GM06990 (cell line): ENCODE measurements around the gene ZNF529.

Experiments used
- DNase-seq: peaks from one replicate; pipeline ENCODE4 v3.0.0-alpha.2; 2011; ENCODE audit not compliant: insufficient read length; ENCODE audit errors: extremely low read depth
- H3K27me3 ChIP-seq: replicated peaks from 2 replicates; pipeline ENCODE4 v1.6.0; 2011; ENCODE audit warnings: low read length; ENCODE audit not compliant: control insufficient read depth, insufficient read depth
- H3K36me3 ChIP-seq: 2 replicates; pipeline ENCODE4 v1.5.1; 2011; ENCODE audit warnings: low read length; ENCODE audit not compliant: control insufficient read depth, insufficient read depth
- H3K4me3 ChIP-seq: replicated peaks from 2 replicates; pipeline ENCODE4 v1.5.1; 2011; ENCODE audit warnings: low read depth, mild to moderate bottlenecking, control low read depth, low read length
- CTCF ChIP-seq: IDR thresholded peaks from 2 replicates; pipeline ENCODE4 v1.5.1; 2011; ENCODE audit warnings: low read length, control low read depth, mild to moderate bottlenecking, inconsistent platforms; ENCODE audit not compliant: insufficient read depth, poor library complexity, severe bottlenecking

The ZNF529 gene

GRCh38 chr19:36527341-36527740 is 45.8 kb downstream of the ZNF529 start:
- Histone ChIP-seq H3K36me3 (peaks cover 6% of the 10 kb centered on the region), H3K4me3 (peak overlapping the region; percentile 99), H3K27me3 (no peaks in the 10 kb centered on the region)
- peak; percentile 13 for DNase-seq
- no peak for TF ChIP-seq CTCF

GRCh38 chr19:36526581-36526980 is 46.5 kb downstream of the ZNF529 start:
- Histone ChIP-seq H3K27me3 (no peaks in the 10 kb centered on the region), H3K4me3 (peak overlapping the region; percentile 99), H3K36me3 (peaks cover 6% of the 10 kb centered on the region)
- no peak for TF ChIP-seq CTCF
- DNase-seq = no peak

- no peak for DNase-seq
- H3K4me3 ChIP-seq = no peak overlapping the region
- no peak for TF ChIP-seq CTCF
- peaks cover 6% of the 10 kb centered on the region for H3K36me3 ChIP-seq
- no peaks in the 10 kb centered on the region for H3K27me3 ChIP-seq
Observed at GRCh38 chr19:36524617-36525016, 48.5 kb downstream of the ZNF529 start.

GRCh38 chr19:36514012-36514612 is 59.0 kb downstream of the ZNF529 start:
- H3K36me3 ChIP-seq = peaks cover 15% of the 10 kb centered on the region

GRCh38 chr19:36508325-36508724 is 64.8 kb downstream of the ZNF529 start:
- no peak overlapping the region for H3K4me3 ChIP-seq
- DNase-seq = no peak
- H3K36me3 ChIP-seq = no peaks in the 10 kb centered on the region
- no peaks in the 10 kb centered on the region for H3K27me3 ChIP-seq
- no peak for TF ChIP-seq CTCF

More at GRCh38 chr19:36514012-36514612, 59.0 kb downstream of the ZNF529 start:
- Histone ChIP-seq H3K27me3 (no peaks in the 10 kb centered on the region), H3K4me3 (no peak overlapping the region)
- TF ChIP-seq CTCF = no peak
- DNase-seq = no peak

GRCh38 chr19:36501973-36502372 is 71.1 kb downstream of the ZNF529 start:
- no peak overlapping the region for H3K4me3 ChIP-seq

More at GRCh38 chr19:36501973-36502372, 71.1 kb downstream of the ZNF529 start:
- no peaks in the 10 kb centered on the region for H3K27me3 ChIP-seq
- no peak for TF ChIP-seq CTCF
- H3K36me3 ChIP-seq = no peaks in the 10 kb centered on the region
- DNase-seq = no peak
